Measurements from ENCODE around the gene IFITM1. TPM values are rescaled to one million over a fixed set of nuclear protein-coding genes. Genes with fewer than 3 reads are reported as not detected.

The IFITM1 gene
- total and polyA plus RNA-seq, 2 experiments from 2014 or later: 98.0 to 159 TPM

- H3K9me3 ChIP-seq (ENCODE audit: low read depth): no peaks in the 10 kb centered on the region
- DNase-seq (ENCODE audit: low spot score): no peak
- no peaks in the 10 kb centered on the region for H3K27me3 ChIP-seq
- no peak overlapping the region for H3K4me2 ChIP-seq
- peaks cover 7% of the 10 kb centered on the region for H3K4me1 ChIP-seq (ENCODE audit: insufficient read depth)
- H3K79me2 ChIP-seq: no peaks in the 10 kb centered on the region
- TF ChIP-seq EZH2 (IDR thresholded peaks at IDR 0.05; ENCODE audit: borderline replicate concordance): no peak
- TF ChIP-seq, protein P1, sequence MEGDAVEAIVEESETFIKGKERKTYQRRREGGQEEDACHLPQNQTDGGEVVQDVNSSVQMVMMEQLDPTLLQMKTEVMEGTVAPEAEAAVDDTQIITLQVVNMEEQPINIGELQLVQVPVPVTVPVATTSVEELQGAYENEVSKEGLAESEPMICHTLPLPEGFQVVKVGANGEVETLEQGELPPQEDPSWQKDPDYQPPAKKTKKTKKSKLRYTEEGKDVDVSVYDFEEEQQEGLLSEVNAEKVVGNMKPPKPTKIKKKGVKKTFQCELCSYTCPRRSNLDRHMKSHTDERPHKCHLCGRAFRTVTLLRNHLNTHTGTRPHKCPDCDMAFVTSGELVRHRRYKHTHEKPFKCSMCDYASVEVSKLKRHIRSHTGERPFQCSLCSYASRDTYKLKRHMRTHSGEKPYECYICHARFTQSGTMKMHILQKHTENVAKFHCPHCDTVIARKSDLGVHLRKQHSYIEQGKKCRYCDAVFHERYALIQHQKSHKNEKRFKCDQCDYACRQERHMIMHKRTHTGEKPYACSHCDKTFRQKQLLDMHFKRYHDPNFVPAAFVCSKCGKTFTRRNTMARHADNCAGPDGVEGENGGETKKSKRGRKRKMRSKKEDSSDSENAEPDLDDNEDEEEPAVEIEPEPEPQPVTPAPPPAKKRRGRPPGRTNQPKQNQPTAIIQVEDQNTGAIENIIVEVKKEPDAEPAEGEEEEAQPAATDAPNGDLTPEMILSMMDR (IDR thresholded peaks at IDR 0.05; ENCODE audit: poor library complexity): no peak
- no peaks in the 10 kb centered on the region for H4K20me1 ChIP-seq (ENCODE audit: insufficient read depth, poor library complexity, severe bottlenecking)
- no peak overlapping the region for H2AFZ ChIP-seq
- no peak overlapping the region for H3K4me3 ChIP-seq
- 75% methylated on average over 21 of the region's 21 CpGs for WGBS (ENCODE audit: low lambda C conversion rate, missing lambda C conversion rate)
- H3K9me2 ChIP-seq (replicated peaks; ENCODE audit: insufficient read depth): no peaks in the 10 kb centered on the region
- H3K27ac ChIP-seq: no peak overlapping the region
- H3K36me3 ChIP-seq (replicated peaks; ENCODE audit: insufficient read depth, low read depth): no peaks in the 10 kb centered on the region
Measured at GRCh38 chr11:269146-269890, 44.5 kb upstream of the IFITM1 start.

DNA sequence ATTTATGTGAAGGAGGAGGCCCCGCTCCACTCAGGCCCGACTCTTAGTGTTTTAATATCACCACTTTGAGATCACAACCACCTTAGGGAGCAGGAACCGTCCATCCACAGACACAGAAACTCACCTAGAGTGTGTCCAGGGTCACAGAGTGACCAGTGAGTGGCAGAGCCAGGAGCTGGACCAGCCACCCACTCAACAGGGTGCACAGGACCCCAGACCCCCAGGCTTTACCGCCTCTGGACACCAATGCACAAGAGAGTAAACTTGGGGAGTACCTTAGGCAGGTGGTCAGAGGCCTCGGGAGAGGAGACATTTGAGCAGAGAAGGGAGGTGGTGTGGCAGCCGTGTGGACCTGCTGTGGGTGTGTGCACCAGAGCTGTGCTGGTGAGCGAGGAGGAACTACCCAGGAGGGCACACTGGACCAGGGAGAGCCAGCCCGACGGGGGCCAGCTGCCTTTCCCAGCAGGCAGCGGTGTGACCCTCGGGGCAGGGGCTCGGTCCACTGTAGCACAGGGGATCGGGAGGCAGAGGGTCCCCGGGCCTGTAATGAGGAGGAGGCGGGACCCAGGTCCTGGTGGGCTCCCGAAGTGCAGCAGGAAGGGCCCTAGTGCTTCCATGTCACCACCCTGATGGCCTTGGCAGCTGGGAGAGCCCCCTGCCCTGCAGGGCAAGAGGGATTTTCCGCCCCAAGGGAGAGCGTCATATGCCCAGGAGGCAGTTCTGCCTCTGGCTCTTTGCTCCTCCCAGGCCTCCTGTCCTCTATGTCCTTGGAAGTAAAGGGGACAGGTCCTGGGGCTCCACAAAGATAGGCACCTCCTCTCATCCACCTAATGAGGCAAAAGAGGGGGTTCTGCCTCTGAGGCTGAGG, 43.2 kb upstream of the IFITM1 start:
- peak; percentile 3 for DNase-seq (ENCODE audit: low spot score)
- Histone ChIP-seq H3K79me2 (no peaks in the 10 kb centered on the region), H2AFZ (no peak overlapping the region), H3K9me2 (replicated peaks; ENCODE audit: insufficient read depth) (no peaks in the 10 kb centered on the region), H3K4me2 (no peak overlapping the region), H3K9me3 (ENCODE audit: low read depth) (no peaks in the 10 kb centered on the region), H3K27ac (peak overlapping the region; percentile 43), H3K36me3 (replicated peaks; ENCODE audit: insufficient read depth, low read depth) (no peaks in the 10 kb centered on the region), H4K20me1 (ENCODE audit: insufficient read depth, poor library complexity, severe bottlenecking) (no peaks in the 10 kb centered on the region), H3K4me3 (no peak overlapping the region), H3K27me3 (no peaks in the 10 kb centered on the region), H3K4me1 (ENCODE audit: insufficient read depth) (peaks cover 7% of the 10 kb centered on the region)
- TF ChIP-seq, protein P1 (IDR thresholded peaks at IDR 0.05; ENCODE audit: poor library complexity): no peak
- TF ChIP-seq EZH2phosphoT487 (IDR thresholded peaks at IDR 0.05; ENCODE audit: low read depth, severe bottlenecking, unreplicated experiment) (no peak), EZH2 (IDR thresholded peaks at IDR 0.05; ENCODE audit: borderline replicate concordance) (no peak)
- WGBS (ENCODE audit: low lambda C conversion rate, missing lambda C conversion rate): 83% methylated on average over 18 of the region's 18 CpGs

DNA sequence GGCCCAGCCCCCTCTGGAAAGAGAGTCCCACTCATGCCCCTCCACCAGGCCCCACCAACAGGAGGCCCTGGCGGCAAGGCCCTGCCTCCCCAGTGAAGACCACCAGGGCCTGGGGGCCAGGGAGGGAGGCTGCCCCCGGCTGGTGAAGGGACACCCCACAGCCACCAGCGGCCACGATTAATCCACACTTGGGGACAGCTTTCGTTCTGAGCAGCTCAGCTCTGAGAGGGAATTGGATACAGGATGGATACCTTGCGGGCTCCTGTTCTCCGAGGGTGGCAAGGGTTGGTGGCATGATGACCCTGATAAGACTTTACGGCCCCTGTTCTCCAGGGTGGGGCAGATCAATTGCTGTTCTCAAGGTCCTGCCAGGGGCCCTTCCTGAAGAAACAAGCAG, 42.5 kb upstream of the IFITM1 start:
- H3K79me2 ChIP-seq: no peaks in the 10 kb centered on the region
- TF ChIP-seq, protein P1 (IDR thresholded peaks at IDR 0.05; ENCODE audit: poor library complexity): no peak
- no peak for TF ChIP-seq EZH2phosphoT487 (IDR thresholded peaks at IDR 0.05; ENCODE audit: low read depth, severe bottlenecking, unreplicated experiment)
- no peaks in the 10 kb centered on the region for H3K27me3 ChIP-seq
- no peaks in the 10 kb centered on the region for H3K9me3 ChIP-seq (ENCODE audit: low read depth)
- H4K20me1 ChIP-seq (ENCODE audit: insufficient read depth, poor library complexity, severe bottlenecking): no peaks in the 10 kb centered on the region
- no peak overlapping the region for H3K4me3 ChIP-seq
- H3K4me1 ChIP-seq (ENCODE audit: insufficient read depth): peaks cover 7% of the 10 kb centered on the region
- no peaks in the 10 kb centered on the region for H3K36me3 ChIP-seq (replicated peaks; ENCODE audit: insufficient read depth, low read depth)
- peak overlapping the region; percentile 43 for H3K27ac ChIP-seq
- WGBS (ENCODE audit: low lambda C conversion rate, missing lambda C conversion rate): 68% methylated on average over 8 of the region's 8 CpGs
- H3K4me2 ChIP-seq: no peak overlapping the region
- H3K9me2 ChIP-seq (replicated peaks; ENCODE audit: insufficient read depth): no peaks in the 10 kb centered on the region
- DNase-seq (ENCODE audit: low spot score): no peak
- H2AFZ ChIP-seq: no peak overlapping the region
